C4-2B (cell line): ENCODE measurements around the gene HPS5.

Experiments used
- ZFX ChIP-seq: fragments of 450-650 bp; IDR thresholded peaks from 2 replicates; pipeline ENCODE4 v1.6.1; 2017
- TF ChIP-seq, protein P1 (sequence below): fragments of 450-650 bp; conservative IDR thresholded peaks from 2 replicates; pipeline ENCODE4 v1.5.1; 2017; ENCODE audit warnings: mild to moderate bottlenecking

DNA sequence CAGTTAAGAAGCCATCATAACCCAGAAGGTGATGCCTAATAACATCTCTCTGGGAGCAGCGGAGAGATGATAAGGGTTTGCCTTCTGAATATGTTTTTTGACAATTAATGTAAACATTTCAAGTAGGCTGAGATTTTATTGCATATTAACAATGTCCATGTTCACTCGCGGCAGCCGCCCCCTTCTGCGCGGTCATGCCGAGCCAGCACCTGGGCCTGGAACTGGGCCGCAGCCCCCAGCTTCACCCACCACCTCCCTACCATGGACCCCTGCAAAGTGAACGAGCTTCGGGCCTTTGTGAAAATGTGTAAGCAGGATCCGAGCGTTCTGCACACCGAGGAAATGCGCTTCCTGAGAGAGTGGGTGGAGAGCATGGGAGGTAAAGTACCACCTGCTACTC, 60.2 kb downstream of the HPS5 start:
- TF ChIP-seq, protein P1, sequence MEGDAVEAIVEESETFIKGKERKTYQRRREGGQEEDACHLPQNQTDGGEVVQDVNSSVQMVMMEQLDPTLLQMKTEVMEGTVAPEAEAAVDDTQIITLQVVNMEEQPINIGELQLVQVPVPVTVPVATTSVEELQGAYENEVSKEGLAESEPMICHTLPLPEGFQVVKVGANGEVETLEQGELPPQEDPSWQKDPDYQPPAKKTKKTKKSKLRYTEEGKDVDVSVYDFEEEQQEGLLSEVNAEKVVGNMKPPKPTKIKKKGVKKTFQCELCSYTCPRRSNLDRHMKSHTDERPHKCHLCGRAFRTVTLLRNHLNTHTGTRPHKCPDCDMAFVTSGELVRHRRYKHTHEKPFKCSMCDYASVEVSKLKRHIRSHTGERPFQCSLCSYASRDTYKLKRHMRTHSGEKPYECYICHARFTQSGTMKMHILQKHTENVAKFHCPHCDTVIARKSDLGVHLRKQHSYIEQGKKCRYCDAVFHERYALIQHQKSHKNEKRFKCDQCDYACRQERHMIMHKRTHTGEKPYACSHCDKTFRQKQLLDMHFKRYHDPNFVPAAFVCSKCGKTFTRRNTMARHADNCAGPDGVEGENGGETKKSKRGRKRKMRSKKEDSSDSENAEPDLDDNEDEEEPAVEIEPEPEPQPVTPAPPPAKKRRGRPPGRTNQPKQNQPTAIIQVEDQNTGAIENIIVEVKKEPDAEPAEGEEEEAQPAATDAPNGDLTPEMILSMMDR: no peak
- TF ChIP-seq ZFX: no peak
